SU-DHL-6 (cell line): ENCODE measurements around the gene FBXO47.

Source experiments
- EZH2phosphoT487 ChIP-seq: fragments of 200-600 bp; sonication (generic), shearing (Covaris generic); conservative IDR thresholded peaks from 2 replicates; pipeline ENCODE4 v1.6.1; 2018; ENCODE audit warnings: mild to moderate bottlenecking, antibody characterized with exemption, low read length, moderate library complexity, mixed read lengths
- TF ChIP-seq, protein P1 (sequence below): fragments of 200-600 bp; sonication (generic); IDR thresholded peaks from one replicate; pipeline ENCODE4 v1.5.1; 2017; ENCODE audit warnings: antibody characterized with exemption, mild to moderate bottlenecking, low read length, moderate library complexity; ENCODE audit not compliant: insufficient read depth, poor library complexity, severe bottlenecking

DNA sequence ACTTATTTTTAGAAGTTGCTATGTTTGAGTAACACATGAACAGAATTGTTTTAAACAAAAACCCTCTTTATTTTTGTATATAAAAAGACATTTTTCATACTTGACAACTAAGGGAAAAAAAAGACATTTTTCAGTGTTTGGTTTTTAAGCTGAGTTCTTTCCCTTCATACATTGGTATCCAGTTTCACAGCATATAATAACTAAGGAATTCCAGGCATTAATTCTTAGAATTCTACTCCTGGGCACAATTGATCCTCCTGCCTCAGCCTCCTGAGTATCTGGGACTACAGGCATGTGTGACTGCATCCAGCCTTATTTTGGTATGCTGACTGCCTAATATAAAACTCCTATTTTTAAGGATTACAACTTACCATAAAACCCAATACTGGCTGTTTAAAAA, 8.4 kb downstream of the FBXO47 start:
- TF ChIP-seq, protein P1, sequence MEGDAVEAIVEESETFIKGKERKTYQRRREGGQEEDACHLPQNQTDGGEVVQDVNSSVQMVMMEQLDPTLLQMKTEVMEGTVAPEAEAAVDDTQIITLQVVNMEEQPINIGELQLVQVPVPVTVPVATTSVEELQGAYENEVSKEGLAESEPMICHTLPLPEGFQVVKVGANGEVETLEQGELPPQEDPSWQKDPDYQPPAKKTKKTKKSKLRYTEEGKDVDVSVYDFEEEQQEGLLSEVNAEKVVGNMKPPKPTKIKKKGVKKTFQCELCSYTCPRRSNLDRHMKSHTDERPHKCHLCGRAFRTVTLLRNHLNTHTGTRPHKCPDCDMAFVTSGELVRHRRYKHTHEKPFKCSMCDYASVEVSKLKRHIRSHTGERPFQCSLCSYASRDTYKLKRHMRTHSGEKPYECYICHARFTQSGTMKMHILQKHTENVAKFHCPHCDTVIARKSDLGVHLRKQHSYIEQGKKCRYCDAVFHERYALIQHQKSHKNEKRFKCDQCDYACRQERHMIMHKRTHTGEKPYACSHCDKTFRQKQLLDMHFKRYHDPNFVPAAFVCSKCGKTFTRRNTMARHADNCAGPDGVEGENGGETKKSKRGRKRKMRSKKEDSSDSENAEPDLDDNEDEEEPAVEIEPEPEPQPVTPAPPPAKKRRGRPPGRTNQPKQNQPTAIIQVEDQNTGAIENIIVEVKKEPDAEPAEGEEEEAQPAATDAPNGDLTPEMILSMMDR: no peak
- no peak for TF ChIP-seq EZH2phosphoT487
